Ascending aorta (tissue), 2 donors: ENCODE results near the gene FAM78A. TPM values are rescaled to one million over a fixed set of nuclear protein-coding genes. Genes with fewer than 3 reads are reported as not detected.
"Not testable (repeated sequence)": the region's sequence is repeated elsewhere in the genome, so short reads cannot be mapped to it uniquely, and the experiment has no call there.

Experiments
- DNase-seq, 2 donors: peaks; one replicate each; pipeline ENCODE4 v3.0.0-alpha.2; 2019; ENCODE audit warnings: low spot score in 2 of 2
- H3K27ac ChIP-seq, 2 donors: fragments of 200-600 bp; sonication (generic); one replicate each; pipeline ENCODE4 v1.5.1; 2016 to 2017; ENCODE audit warnings: mild to moderate bottlenecking in 1 of 2
- H3K27me3 ChIP-seq: fragments of 200-600 bp; sonication (generic); one replicate; pipeline ENCODE4 v1.5.1; 2017
- H3K36me3 ChIP-seq, 2 donors: fragments of 200-600 bp; sonication (generic); one replicate each; pipeline ENCODE4 v1.5.1; 2016
- H3K4me1 ChIP-seq, 2 donors: fragments of 200-600 bp; sonication (generic); one replicate each; pipeline ENCODE4 v1.5.1; 2016 to 2017; ENCODE audit warnings: mild to moderate bottlenecking in 1 of 2
- H3K4me3 ChIP-seq, 2 donors: fragments of 200-600 bp; sonication (generic); one replicate each; pipeline ENCODE4 v1.5.1; 2016 to 2017; ENCODE audit warnings: mild to moderate bottlenecking in 1 of 2
- H3K9me3 ChIP-seq, 2 donors: fragments of 200-600 bp; sonication (generic); one replicate each; pipeline ENCODE4 v1.5.1; 2016
- CTCF ChIP-seq, 3 experiments: fragments of 200-600 bp in 2 of 3; fragments of 450-650 bp in 1 of 3; sonication (generic) in 2 of 3; IDR thresholded peaks; one replicate each; pipeline ENCODE4 v1.5.1; 2016 to 2019; ENCODE audit warnings: antibody characterized with exemption in 3 of 3, mild to moderate bottlenecking in 1 of 3, moderate library complexity in 1 of 3
- intact Hi-C: fragments of 100-400 bp; cut with DNase I; formaldehyde crosslinking; loops from one replicate; pipeline ENCODE4 v1.15.1; 2023
- total RNA-seq: library from RNA; depleted of rRNA; stranded (reverse); fragments of >200 nt; gene quantifications from one replicate; pipeline ENCODE4 v1.1.0, GENCODE V29; 2016

The FAM78A gene
- total RNA-seq, 1 donor from 2014 or later, result 6.2 TPM

- no peak for TF ChIP-seq CTCF (IDR thresholded peaks at IDR 0.05)
- no peak for DNase-seq
- H3K9me3 ChIP-seq, result no peaks in the 10 kb centered on the region
- peaks cover 10 to 14% of the 10 kb centered on the region in 2 donors for H3K36me3 ChIP-seq
- no peaks in the 10 kb centered on the region for H3K4me1 ChIP-seq
- intact Hi-C loops, result no loop called here
- H3K27ac ChIP-seq, result no peak overlapping the region
- H3K4me3 ChIP-seq, result no peak overlapping the region
- H3K27me3 ChIP-seq, result no peaks in the 10 kb centered on the region
Observed at GRCh38 chr9:131217331-131218031, 58.8 kb downstream of the FAM78A start.

GRCh38 chr9:131216806-131217205 is 59.5 kb downstream of the FAM78A start:
- Histone ChIP-seq H3K27ac (no peak overlapping the region), H3K4me1 (no peaks in the 10 kb centered on the region), H3K27me3 (no peaks in the 10 kb centered on the region), H3K4me3 (no peak overlapping the region), H3K9me3 (peaks cover 3 to 4% of the 10 kb centered on the region in 2 donors), H3K36me3 (peaks cover 13 to 18% of the 10 kb centered on the region in 2 donors)
- intact Hi-C loops, result no loop called here
- no peak for TF ChIP-seq CTCF (IDR thresholded peaks at IDR 0.05)
- DNase-seq, result no peak

GRCh38 chr9:131214876-131215275 is 61.4 kb downstream of the FAM78A start:
- no peaks in the 10 kb centered on the region for H3K4me1 ChIP-seq
- peaks cover 3 to 4% of the 10 kb centered on the region in 2 donors for H3K9me3 ChIP-seq
- no peaks in the 10 kb centered on the region for H3K27me3 ChIP-seq
- TF ChIP-seq CTCF (IDR thresholded peaks at IDR 0.05), result no peak
- H3K27ac ChIP-seq, result no peak overlapping the region
- DNase-seq, result no peak
- no peak overlapping the region for H3K4me3 ChIP-seq
- intact Hi-C loops, result no loop called here
- H3K36me3 ChIP-seq, result peaks cover 15 to 25% of the 10 kb centered on the region in 2 donors

GRCh38 chr9:131214286-131214856 is 61.9 kb downstream of the FAM78A start:
- TF ChIP-seq CTCF (IDR thresholded peaks at IDR 0.05), result no peak
- Histone ChIP-seq H3K36me3 (peaks cover 17 to 25% of the 10 kb centered on the region in 2 donors), H3K4me3 (no peak overlapping the region), H3K27me3 (no peaks in the 10 kb centered on the region), H3K27ac (no peak overlapping the region), H3K9me3 (peaks cover 3 to 4% of the 10 kb centered on the region in 2 donors), H3K4me1 (no peaks in the 10 kb centered on the region)
- no peak for DNase-seq
- intact Hi-C loops, result no loop called here

- H3K9me3 ChIP-seq, H3K27me3 ChIP-seq, H3K27ac ChIP-seq, intact Hi-C loops, H3K4me3 ChIP-seq, DNase-seq, H3K4me1 ChIP-seq: not testable (repeated sequence)
- H3K36me3 ChIP-seq, result peaks cover 25 to 43% of the 10 kb centered on the region in 2 donors
Observed at GRCh38 chr9:131211920-131212319, 64.4 kb downstream of the FAM78A start.

Other genes with a start within 250 kb of the FAM78A start
- gene AIF1L, start 180.0 kb downstream of the FAM78A start, total RNA-seq, result 30.5 TPM
- gene NUP214, start 150.9 kb downstream of the FAM78A start, total RNA-seq, result 234 TPM
- gene PLPP7, start 13.2 kb upstream of the FAM78A start, total RNA-seq, result 15.8 TPM
- gene PRRC2B, start 117.6 kb upstream of the FAM78A start, total RNA-seq, result 199 TPM
- 128 TPM for gene POMT1, start 226.4 kb upstream of the FAM78A start, total RNA-seq